GM19324 (cell line): ENCODE measurements around the gene FAM168A.

Source experiments
- ATAC-seq: cut with Tn5 transposase; IDR thresholded peaks from one replicate; pipeline ENCODE4 v1.9.1; 2021; ENCODE audit warnings: mild to moderate bottlenecking, moderate library complexity; ENCODE audit not compliant: unreplicated experiment, low FRiP score

FAM168A gene

GRCh38 chr11:73382747-73383146, 215.2 kb downstream of the FAM168A start:
- no peak for ATAC-seq

GRCh38 chr11:73382183-73382582, 215.7 kb downstream of the FAM168A start:
- no peak for ATAC-seq

GRCh38 chr11:73381589-73381988, 216.3 kb downstream of the FAM168A start:
- ATAC-seq, result no peak

GRCh38 chr11:73380897-73381410, 217.0 kb downstream of the FAM168A start:
- ATAC-seq, result no peak

GRCh38 chr11:73380331-73380730, 217.6 kb downstream of the FAM168A start:
- no peak for ATAC-seq

GRCh38 chr11:73379189-73379880, 218.6 kb downstream of the FAM168A start:
- no peak for ATAC-seq

GRCh38 chr11:73376803-73377629, 220.9 kb downstream of the FAM168A start:
- ATAC-seq, result peak; percentile 11

GRCh38 chr11:73376160-73376802, 221.6 kb downstream of the FAM168A start, which contains the start of gene RELT:
RELT (plus strand) TSS chr11:73376399; CDS start chr11:73389137, 12,738 bp downstream.
- peak; percentile 85 for ATAC-seq

- no peak for ATAC-seq
Observed at GRCh38 chr11:73375830-73376159, 222.1 kb downstream of the FAM168A start.

- ATAC-seq, result no peak
Observed at GRCh38 chr11:73374151-73374550, 223.8 kb downstream of the FAM168A start.

GRCh38 chr11:73372375-73372993, 225.4 kb downstream of the FAM168A start:
- ATAC-seq, result no peak

GRCh38 chr11:73367482-73368024, 230.4 kb downstream of the FAM168A start:
- no peak for ATAC-seq

GRCh38 chr11:73366953-73367352, 231.0 kb downstream of the FAM168A start:
- ATAC-seq, result no peak

GRCh38 chr11:73366265-73366610, 231.7 kb downstream of the FAM168A start:
- ATAC-seq, result no peak

- no peak for ATAC-seq
Observed at GRCh38 chr11:73365352-73366264, 232.3 kb downstream of the FAM168A start.

- ATAC-seq, result no peak
Observed at GRCh38 chr11:73363147-73363546, 234.8 kb downstream of the FAM168A start.

- ATAC-seq, result no peak
Observed at GRCh38 chr11:73361953-73362776, 235.7 kb downstream of the FAM168A start.

GRCh38 chr11:73360743-73361369, 237.1 kb downstream of the FAM168A start:
- ATAC-seq, result no peak
